Measurements from ENCODE around the gene MCRIP1.

MCRIP1 gene

DNA sequence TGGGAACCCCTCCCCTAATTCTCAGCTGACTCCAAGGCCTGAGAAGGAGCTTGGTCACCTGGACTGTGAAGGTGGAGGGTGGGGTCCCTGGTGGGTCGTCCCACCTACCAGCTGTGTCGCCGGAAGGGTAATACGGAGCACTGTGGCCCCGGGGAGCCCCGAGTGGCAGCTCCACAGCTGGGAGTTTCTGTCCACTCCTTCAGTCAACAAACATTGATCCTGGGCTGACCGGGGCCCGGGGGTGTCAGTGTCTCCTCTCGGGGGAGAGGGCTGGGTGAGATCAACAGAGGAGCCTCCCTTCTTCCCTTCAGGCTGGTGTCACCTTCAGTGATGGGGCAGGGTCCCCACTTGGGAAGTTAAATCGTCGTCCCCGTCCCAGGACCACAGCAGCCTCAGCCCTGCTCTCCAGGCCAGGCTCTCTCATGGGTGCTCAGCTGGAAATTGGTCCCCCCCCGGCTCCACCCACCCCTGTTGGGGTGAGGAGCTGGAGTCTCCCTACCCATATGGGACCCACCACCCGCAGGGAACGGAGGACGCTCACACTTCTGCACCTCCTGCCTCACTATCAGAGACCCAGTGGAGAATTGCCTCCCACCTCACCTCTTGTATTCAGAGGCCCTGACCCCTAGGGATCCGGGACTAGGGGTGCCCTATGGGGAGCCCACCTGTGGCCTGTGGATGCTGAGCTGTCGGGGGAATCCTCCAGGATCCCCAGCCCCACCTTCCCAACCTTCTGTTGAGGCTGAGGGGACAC lies 27.2 kb downstream of the MCRIP1 start:
- no peak overlapping the region for H3K9ac ChIP-seq

DNA sequence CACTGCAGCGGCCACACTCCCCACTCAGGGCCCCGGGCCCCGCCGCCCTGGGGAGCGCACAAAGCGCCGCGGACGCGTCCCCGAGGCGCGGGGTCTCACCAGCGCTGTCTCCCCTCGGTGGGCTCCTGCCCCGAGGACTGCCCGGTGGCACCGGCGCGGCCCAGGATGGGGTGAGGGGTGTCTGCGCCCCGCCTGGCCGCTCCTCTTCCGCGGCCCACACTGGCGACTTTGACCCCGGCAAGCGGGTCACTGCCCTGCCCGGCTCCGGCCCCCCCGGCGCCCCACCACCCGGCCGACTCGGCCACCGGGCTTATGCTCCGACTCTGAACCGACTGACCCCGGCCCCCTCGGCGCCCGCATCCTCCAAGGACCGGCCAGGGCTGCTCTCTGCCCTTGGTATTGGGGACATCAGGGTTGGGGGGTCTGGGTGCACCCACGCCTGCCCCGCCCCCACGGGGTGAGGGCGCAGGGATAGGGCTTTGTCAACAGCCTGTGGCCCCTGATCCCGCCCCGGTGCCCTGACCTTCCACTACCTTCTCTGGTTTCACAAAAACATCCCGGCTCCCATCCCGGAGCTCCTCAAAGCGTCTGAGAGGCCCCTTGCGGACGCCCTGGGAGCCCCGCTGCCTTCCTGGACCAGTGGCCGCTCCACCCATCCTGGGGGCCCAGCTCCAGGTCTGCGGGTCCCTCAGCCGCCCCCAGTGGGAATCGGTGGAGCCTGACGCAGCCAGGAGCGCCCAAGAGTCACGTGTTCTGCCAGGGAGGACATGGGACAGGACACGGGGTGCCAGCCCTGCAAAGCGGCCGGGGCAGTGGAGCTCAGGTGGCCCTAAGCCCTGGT lies 28.3 kb downstream of the MCRIP1 start:
- TF ChIP-seq Cebpa-rat (IDR thresholded peaks at IDR 0.05) = no peak
- no peak overlapping the region for H3K4me3 ChIP-seq
- no peaks in the 10 kb centered on the region for H3K36me3 ChIP-seq

More for the DNA sequence above, 27.2 kb downstream of the MCRIP1 start:
- no peak for TF ChIP-seq Cebpa-rat (IDR thresholded peaks at IDR 0.05)
- H3K4me2 ChIP-seq = no peak overlapping the region
- no peak overlapping the region for H3K27ac ChIP-seq
- peaks cover 48% of the 10 kb centered on the region for H3K4me1 ChIP-seq
- peaks cover 7% of the 10 kb centered on the region; the same call in 1 of the 2 replicates for H3K9me3 ChIP-seq
- no peak overlapping the region for H3K4me3 ChIP-seq
- H3K27me3 ChIP-seq = peaks cover 77% of the 10 kb centered on the region
- no peaks in the 10 kb centered on the region for H4K20me1 ChIP-seq
- no peaks in the 10 kb centered on the region for H3K36me3 ChIP-seq

DNA sequence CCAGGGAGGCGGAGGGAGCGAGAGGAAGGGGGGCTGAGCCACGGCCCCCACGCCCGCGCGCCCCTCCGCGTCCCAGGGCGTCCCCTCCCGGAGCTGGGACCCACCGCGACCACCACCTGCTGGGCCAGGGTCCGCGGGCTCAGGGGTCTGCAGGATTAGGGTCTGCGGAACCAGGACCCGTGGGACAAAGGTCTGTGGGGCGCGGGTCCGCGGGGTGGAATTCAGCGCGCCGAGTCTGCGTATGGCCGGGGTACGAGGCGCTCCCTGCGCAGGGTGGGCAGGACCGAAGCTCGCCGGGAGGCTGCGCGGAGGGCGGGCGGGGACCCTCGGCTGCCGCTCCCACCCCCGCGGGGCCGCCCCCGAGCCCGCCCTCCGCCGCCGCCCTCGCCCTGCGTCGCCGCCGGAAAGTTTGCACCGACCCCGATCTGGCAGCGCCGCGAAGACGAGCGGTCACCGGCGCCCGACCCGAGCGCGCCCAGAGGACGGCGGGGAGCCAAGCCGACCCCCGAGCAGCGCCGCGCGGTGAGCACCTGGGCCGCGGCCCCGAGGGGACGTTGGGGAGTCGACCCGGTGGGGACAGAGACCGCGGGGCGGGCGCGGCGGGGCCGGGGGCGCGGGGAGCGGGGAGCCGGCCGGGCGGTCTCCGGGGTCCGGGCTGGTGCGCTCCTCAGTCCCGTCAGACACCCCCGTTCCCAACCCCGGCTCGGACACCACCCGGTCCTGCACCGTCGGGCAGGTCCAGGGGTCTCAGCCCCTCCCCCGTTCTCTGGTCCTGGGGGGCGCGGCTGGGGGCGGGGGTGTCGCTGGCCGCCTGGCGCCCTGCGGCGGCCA lies 29.1 kb downstream of the MCRIP1 start, which contains the start of gene GCGR:
GCGR (plus strand) TSS at position 423 of the 831 bp plus-strand sequence. CDS start 4,869 bp downstream, outside the sequence.
- no peak for TF ChIP-seq Cebpa-rat (IDR thresholded peaks at IDR 0.05)
- H3K9me3 ChIP-seq = peaks cover 21% of the 10 kb centered on the region; the same call in 1 of the 2 replicates

More for the DNA sequence above, 28.3 kb downstream of the MCRIP1 start:
- Histone ChIP-seq H3K27ac (no peak overlapping the region), H3K9me3 (peaks cover 14% of the 10 kb centered on the region; the same call in 1 of the 2 replicates), H3K4me1 (peaks cover 41% of the 10 kb centered on the region), H3K27me3 (peaks cover 88% of the 10 kb centered on the region), H3K4me2 (no peak overlapping the region), H4K20me1 (no peaks in the 10 kb centered on the region), H3K9ac (no peak overlapping the region)

DNA sequence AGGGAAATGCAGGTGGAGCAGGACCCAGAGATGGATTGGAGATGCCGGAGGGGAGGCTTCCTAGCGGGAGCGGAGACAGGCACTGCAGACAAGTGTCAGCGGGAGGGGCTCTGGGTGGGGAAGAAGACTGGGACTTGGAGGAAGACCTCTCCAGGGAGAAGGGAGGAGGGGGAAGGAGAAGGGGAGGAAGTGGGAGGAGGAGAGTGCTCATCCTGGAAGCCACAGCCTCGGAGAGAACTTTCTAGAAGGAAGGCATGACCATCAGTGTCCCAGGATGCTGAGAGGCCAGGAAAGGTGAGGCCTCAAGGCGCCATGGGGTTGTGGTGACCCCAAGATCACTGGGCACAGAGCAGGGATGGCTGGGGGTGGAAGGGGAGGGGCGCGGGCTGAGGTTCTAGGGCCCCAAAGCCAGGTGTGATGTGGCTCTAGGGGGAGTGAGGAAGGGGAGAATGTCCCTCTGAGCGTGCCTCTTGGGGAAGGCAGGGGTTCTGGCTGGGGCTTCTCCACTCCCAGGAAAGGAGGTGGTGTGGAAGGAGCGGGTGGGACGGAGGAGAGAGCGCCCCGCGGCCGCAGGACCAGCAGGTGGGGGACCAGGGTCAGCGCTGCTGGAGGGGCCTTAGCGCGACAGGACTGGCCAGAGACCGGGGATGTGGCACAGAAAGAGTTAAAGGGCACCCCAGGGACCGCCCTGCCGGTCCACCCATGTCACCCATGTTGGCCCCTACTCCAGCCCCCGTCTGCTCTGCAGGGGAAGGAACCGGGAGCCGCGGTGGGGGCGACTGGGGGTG lies 30.0 kb downstream of the MCRIP1 start:
- no peak overlapping the region for H3K4me3 ChIP-seq
- peaks cover 23% of the 10 kb centered on the region for H3K4me1 ChIP-seq
- no peak overlapping the region; the same call in 1 of the 2 replicates for H3K4me2 ChIP-seq
- no peak overlapping the region for H3K9ac ChIP-seq
- no peaks in the 10 kb centered on the region for H3K36me3 ChIP-seq
- H3K27ac ChIP-seq = no peak overlapping the region
- peaks cover 21% of the 10 kb centered on the region; the same call in 1 of the 2 replicates for H3K9me3 ChIP-seq
- H3K27me3 ChIP-seq = peaks cover 85% of the 10 kb centered on the region
- no peaks in the 10 kb centered on the region for H4K20me1 ChIP-seq
- TF ChIP-seq Cebpa-rat (IDR thresholded peaks at IDR 0.05) = no peak

More for the DNA sequence above, 29.1 kb downstream of the MCRIP1 start, which contains the start of gene GCGR:
- Histone ChIP-seq H3K4me2 (no peak within 1 kb of the TSS; the same call in 1 of the 2 replicates), H3K4me3 (no peak within 1 kb of the TSS), H3K4me1 (peaks cover 32% of the 10 kb centered on the region), H4K20me1 (no peaks in the 10 kb centered on the region), H3K27me3 (peaks cover 89% of the 10 kb centered on the region), H3K9ac (no peak within 1 kb of the TSS), H3K36me3 (no peaks in the 10 kb centered on the region), H3K27ac (no peak within 1 kb of the TSS)

DNA sequence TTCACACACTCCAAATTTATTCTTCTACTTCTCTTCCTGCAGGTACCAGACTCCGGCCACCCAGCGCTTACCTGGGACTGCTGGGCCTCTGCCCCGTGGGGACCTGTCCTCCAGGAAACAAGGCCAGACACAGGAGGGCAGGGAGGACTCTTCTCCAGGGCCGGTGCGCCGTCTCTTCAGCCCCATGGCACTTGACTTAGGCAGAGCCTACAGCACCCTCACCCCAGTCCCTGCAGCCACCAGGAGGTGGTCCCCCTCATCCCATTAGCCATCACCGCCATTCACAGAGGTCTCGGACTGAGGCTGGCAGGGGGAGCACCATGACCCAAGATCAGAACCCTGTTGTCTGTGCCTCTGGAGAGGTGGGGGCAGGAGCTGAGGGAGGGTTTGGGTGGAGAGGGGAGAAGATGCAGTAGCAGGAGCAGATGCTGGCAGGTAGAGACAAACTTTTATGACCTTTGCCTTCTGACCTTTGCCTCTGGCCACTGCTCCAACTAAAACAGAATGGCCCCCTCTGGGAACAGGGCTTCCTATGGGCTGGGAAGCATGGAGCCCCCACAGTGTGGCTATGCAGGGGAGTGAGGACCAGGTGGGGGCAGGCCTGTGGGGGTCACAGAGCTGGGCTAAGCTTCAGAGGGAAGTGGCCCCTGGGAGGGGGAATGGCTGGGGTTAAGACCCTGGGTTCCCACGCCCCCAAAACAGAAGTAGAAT lies 30.9 kb downstream of the MCRIP1 start:
- Histone ChIP-seq H3K36me3 (no peaks in the 10 kb centered on the region), H3K9me3 (peaks cover 21% of the 10 kb centered on the region; the same call in 1 of the 2 replicates), H3K4me3 (no peak overlapping the region), H3K27me3 (peaks cover 77% of the 10 kb centered on the region), H3K4me2 (no peak overlapping the region), H4K20me1 (no peaks in the 10 kb centered on the region), H3K27ac (no peak overlapping the region), H3K9ac (no peak overlapping the region), H3K4me1 (peaks cover 15% of the 10 kb centered on the region)
- no peak for TF ChIP-seq Cebpa-rat (IDR thresholded peaks at IDR 0.05)

DNA sequence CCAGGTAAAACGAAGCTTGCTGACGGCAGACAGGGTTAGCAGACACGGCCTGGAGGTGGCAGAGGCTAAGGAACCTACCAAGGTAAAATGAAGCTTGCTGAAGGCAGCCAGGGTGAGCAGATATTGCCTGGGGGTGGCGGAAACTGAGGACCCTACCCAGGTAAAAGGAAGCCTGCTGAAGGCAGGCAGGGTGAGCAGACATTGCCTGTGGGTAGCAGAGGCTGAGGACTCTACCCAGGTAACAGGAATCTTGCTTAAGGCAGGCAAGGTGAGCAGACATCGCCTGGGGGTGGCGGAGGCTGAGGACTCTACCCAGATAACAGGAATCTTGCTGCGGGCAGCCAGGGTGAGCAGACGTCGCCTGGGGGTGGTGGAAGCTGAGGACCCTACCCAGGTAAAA lies 31.8 kb downstream of the MCRIP1 start:
- Histone ChIP-seq H3K9ac (no peak overlapping the region), H3K36me3 (no peaks in the 10 kb centered on the region), H3K4me3 (no peak overlapping the region), H3K9me3 (peaks cover 21% of the 10 kb centered on the region; the same call in 1 of the 2 replicates), H4K20me1 (no peaks in the 10 kb centered on the region), H3K27ac (no peak overlapping the region), H3K4me1 (peaks cover 9% of the 10 kb centered on the region), H3K27me3 (peaks cover 69% of the 10 kb centered on the region), H3K4me2 (no peak overlapping the region)
- TF ChIP-seq Cebpa-rat (IDR thresholded peaks at IDR 0.05) = no peak

DNA sequence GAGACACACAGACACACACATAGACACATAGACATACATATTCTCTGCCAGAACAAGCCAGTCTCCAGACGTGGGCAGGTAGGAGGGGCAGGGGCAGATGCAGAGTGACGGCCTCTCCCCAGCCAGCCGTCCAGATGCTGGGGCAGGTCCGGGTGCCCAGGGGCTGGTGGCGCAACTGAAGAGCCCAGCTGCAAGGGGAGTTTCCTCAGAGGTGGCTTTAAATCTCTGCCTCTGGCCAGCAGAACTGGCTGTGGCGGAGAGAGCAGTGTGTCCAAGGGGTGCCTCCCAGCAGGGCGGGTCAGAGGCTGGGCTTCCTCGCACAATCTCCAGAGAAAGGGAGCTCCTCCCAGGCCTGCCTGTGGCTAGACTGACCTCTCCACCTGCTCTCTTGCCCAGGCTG lies 38.6 kb downstream of the MCRIP1 start:
- Histone ChIP-seq H3K4me3 (no peak overlapping the region), H3K4me2 (no peak overlapping the region), H3K9me3 (peaks cover 4% of the 10 kb centered on the region; the same call in 1 of the 2 replicates), H3K36me3 (no peaks in the 10 kb centered on the region), H3K27ac (no peak overlapping the region), H3K27me3 (peaks cover under 1% of the 10 kb centered on the region; the same call in 1 of the 2 replicates), H3K4me1 (no peaks in the 10 kb centered on the region), H3K9ac (no peak overlapping the region), H4K20me1 (no peaks in the 10 kb centered on the region)
- no peak for TF ChIP-seq Cebpa-rat (IDR thresholded peaks at IDR 0.05)

DNA sequence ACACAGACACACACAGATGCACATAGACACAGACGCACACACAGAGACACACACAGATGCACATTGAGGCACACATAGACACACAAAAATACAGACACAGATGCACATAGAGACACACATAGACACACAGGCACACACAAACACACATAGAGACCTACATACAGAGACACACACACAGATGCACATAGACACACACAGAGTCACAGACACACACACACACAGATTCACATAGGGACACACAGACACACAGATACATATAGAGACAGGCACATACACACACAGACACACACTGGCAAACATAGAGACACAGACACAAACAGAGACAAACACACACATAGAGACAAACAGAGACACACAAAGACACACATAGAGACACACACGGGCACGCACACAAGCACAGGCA lies 39.0 kb downstream of the MCRIP1 start:
- Histone ChIP-seq H3K4me3 (no peak overlapping the region), H3K4me2 (no peak overlapping the region), H3K27ac (no peak overlapping the region), H3K27me3 (no peaks in the 10 kb centered on the region), H3K9me3 (no peaks in the 10 kb centered on the region; the same call in 1 of the 2 replicates), H4K20me1 (no peaks in the 10 kb centered on the region), H3K36me3 (no peaks in the 10 kb centered on the region), H3K9ac (no peak overlapping the region), H3K4me1 (no peaks in the 10 kb centered on the region)
- TF ChIP-seq Cebpa-rat (IDR thresholded peaks at IDR 0.05) = no peak

Measured in BLaER1 (cell line).